Measurements from ENCODE around the gene COL15A1.
"Not testable (repeated sequence)": the region's sequence is repeated elsewhere in the genome, so short reads cannot be mapped to it uniquely, and the experiment has no call there.

The COL15A1 gene

DNA sequence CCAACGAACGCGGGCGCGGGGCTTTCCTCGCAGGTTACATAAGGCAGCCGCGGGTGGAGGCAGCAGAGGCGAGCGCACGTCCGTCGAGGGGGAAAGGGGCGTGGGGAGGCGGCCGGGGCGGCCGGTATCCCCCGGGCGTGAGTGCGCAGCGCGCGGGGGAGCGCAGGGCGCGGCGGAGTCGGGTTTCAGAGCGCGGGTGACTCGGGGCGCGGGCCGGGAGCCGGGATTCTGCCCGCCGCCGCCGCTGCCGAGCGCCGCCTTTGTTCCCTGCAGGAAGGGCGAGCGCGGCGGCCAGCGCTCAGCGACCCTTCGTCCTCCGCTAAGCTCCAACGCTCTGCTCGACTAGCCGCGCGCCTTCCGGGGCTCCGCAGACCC is at the start of gene COL15A1:
COL15A1 (plus strand) TSS at position 226 of the 375 bp plus-strand sequence. CDS start 155 bp downstream, outside the sequence.
- no peak for DNase-seq (ENCODE audit: low read depth in 2 of 2)

- no peak for DNase-seq (ENCODE audit: low read depth in 2 of 2)
Measured at GRCh38 chr9:98894171-98894570, 49.5 kb upstream of the COL15A1 start.

- DNase-seq (ENCODE audit: low read depth in 2 of 2) = no peak
Measured at GRCh38 chr9:98894761-98895160, 48.9 kb upstream of the COL15A1 start.

GRCh38 chr9:98896632-98897031 is 47.1 kb upstream of the COL15A1 start:
- no peak for DNase-seq (ENCODE audit: low read depth in 2 of 2)

DNA sequence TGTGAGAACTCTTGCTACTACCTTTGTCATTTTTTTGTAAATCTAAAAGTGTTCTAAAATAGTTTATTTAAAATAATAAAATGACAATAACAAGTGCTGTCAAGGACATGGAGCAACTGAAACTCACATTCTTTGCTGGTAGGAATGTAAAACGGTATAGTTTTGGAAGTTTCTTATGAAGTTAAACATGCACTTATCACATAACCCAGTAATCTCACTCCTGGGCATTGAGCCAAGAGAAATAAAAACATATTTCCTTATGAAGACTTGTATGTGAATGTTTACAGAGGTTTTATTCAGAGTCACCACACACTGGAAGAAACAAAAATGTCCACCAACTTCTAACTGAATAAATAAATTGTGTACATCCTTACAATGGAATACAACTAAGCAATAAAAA is 46.0 kb upstream of the COL15A1 start:
- no peak for DNase-seq (ENCODE audit: low read depth in 2 of 2)

DNA sequence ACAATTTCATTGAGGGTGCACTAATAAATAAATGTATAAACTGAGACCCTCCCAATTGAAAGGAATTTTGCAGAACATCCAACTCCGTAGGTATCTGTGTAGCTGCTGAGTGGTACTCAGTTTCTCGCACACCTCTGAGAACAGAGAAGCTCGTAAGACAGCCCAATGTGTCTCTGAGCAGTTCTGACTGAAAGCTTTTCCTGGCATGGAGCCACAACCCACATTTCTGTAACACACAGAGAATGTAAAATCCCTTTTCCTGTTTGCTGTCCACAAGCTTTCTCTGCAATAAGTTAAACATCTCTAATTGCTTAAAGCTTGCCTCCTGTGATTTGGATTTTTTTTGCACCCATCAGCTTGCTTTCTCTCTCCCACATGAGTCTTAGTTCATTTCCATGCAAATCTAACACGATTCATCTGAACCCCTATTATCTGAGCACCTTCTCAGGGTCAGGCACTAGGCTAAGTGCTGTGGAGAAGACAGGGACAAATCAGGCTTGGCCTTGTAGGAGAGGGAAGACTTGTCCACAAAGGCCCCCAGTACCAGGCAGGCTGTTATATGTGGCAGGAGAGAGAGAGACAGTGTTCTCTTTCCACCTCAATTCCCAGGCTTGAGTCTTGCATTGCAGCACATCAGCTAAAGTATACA is 44.2 kb upstream of the COL15A1 start:
- peak; percentile 89 to 90 for DNase-seq (ENCODE audit: low read depth in 2 of 2)

DNA sequence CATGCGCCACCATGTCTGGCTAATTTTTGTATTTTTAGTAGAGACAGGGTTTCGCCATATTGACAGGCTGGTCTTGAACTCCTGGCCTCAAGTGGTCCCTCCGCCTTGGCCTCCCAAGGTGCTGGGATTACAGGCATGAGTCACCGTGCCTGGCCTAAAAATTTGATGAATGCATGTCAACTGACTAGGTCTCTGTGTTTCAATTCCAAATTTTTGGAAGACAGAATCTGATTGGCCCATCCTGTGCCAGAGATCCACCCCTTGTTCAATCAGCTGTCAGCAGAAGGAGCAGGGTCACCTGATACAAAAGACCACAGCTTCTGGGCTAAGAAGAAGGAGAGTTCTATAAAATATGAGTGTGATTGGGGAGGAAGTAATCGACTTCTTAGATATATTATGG is 43.5 kb upstream of the COL15A1 start:
- DNase-seq (ENCODE audit: low read depth in 2 of 2) = no peak

- DNase-seq (ENCODE audit: low read depth in 2 of 2) = no peak
Measured at GRCh38 chr9:98900725-98901124, 43.0 kb upstream of the COL15A1 start.

DNA sequence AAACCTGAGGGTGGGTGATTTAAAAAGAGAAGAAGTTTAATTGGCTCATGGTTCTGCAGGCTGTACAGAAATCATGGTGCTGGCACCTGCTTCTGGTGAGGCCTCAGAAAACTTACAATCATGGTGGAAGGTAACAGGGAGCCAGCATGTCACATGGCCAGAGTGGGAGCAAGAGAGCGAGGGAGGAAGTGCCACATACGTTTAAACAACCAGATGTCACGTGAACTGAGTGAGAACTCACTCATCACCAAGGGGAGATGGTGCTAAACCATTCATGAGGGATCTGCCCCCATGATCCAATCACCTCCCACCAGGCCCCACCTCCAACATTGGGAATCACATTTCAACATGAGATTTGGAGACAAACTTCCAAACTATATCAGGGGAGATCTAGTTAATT is 41.9 kb upstream of the COL15A1 start:
- not testable (repeated sequence) for DNase-seq (ENCODE audit: low read depth in 2 of 2)

DNA sequence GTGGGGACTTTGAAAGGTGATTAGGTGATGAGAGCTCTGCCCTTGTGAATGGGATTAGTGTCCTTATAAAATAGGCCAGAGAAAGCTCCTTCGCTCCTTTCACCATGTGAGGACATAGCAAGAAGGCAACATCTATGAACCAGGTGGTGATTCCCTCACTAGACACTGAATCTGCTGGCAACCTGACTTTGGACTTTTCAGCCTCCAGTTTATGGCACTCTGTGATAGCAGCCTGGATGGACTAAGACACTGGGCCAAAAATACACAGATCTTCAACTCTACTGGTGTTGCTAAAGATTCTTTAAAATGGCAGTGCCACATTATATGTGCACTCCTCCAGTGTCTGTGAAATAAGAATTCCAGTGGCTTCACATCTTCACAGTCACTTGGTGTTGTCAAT is 41.2 kb upstream of the COL15A1 start:
- no peak for DNase-seq (ENCODE audit: low read depth in 2 of 2)

DNA sequence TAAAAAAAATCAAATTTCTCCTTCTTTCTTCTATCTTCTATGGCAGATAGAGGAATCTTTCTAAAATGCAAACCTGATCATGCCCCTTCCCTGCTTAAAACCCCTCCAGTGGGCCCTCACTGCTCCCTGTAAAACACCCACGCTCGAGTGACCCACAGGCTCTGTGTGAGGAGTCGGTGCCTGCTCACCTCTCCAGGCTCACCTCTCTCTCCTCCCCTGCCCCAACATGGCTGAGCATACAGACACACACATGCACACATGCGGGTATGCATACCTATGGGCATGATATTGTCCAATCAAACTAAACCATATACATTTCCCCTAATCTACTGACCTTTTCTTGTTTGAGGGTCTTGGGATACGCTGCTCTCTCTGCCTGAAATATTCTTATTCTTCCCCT is 40.8 kb upstream of the COL15A1 start:
- no peak for DNase-seq (ENCODE audit: low read depth in 2 of 2)

GRCh38 chr9:98903961-98904411 is 39.7 kb upstream of the COL15A1 start:
- no peak for DNase-seq (ENCODE audit: low read depth in 2 of 2)

- DNase-seq (ENCODE audit: low read depth in 2 of 2) = no peak
Measured at GRCh38 chr9:98905015-98905414, 38.7 kb upstream of the COL15A1 start.

- DNase-seq (ENCODE audit: low read depth in 2 of 2) = peak; percentile 36 to 42
Measured at GRCh38 chr9:98906273-98907040, 37.2 kb upstream of the COL15A1 start.

GRCh38 chr9:98907055-98907454 is 36.7 kb upstream of the COL15A1 start:
- DNase-seq (ENCODE audit: low read depth in 2 of 2) = no peak

GRCh38 chr9:98908897-98909634 is 34.6 kb upstream of the COL15A1 start:
- DNase-seq (ENCODE audit: low read depth in 2 of 2) = peak; percentile 73 to 79

DNA sequence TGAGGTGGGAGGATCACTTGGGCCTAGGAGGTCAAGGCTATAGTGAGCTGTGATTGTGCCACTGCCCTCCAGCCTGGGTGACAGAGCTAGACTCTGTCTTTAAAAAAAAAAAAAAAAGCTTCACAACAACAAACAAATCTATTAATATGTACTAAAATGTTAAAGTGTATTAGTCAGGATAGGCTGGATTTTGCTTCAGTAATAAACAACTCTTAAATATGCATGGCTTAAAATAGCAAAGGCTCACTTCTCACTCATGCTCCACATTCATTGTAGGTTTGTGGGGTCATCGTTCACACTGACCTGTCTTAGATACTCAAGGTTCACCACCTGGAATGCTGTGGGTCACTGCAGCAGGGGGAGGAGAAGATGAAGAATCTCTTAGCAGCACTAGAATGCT is 33.8 kb upstream of the COL15A1 start:
- DNase-seq (ENCODE audit: low read depth in 2 of 2) = no peak

GRCh38 chr9:98911042-98911441 is 32.7 kb upstream of the COL15A1 start:
- DNase-seq (ENCODE audit: low read depth in 2 of 2) = no peak

DNA sequence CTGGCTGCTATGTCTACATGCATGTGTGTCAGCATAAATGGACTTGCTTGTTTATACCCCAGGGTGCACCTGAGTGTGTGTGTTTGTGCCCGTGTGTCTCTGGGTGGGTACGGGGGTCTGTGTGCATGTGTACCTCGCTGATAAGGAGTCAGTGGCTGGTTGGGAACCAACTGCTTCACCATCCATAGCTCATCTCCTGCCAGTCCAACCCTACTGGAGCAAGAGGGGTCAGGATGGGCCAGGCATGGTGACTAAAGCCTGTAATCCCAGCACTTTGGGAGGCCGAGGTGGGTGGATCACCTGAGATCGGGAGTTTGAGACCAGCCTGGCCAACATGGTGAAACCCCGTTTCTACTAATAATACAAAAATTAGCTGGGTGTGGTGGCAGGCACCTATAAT is 32.0 kb upstream of the COL15A1 start:
- DNase-seq (ENCODE audit: low read depth in 2 of 2) = not testable (repeated sequence)

- DNase-seq (ENCODE audit: low read depth in 2 of 2) = no peak
Measured at GRCh38 chr9:98912450-98912849, 31.3 kb upstream of the COL15A1 start.

GRCh38 chr9:98913044-98913443 is 30.7 kb upstream of the COL15A1 start:
- DNase-seq (ENCODE audit: low read depth in 2 of 2) = no peak

- DNase-seq (ENCODE audit: low read depth in 2 of 2) = no peak
Measured at GRCh38 chr9:98913705-98914104, 30.0 kb upstream of the COL15A1 start.

DNA sequence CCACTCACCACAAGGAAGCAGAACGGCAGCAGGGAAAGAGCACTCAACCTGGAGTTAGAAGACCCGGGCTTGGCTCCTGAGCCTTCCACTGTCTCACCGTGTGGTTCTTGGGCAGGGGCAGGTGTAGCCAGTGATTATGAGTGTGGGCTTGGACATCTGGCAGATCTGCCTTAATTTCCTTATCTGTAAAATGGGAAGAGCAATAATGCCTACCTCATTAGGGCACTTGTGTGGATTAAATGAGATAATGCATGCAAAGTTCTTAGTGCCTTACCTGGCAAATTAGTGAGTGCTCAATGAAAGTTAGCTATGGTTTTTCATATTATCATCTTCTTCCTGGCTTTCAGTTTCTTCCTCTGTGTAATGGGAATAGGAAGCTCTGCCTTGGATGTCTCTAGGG is 28.1 kb upstream of the COL15A1 start:
- no peak for DNase-seq (ENCODE audit: low read depth in 2 of 2)

All from fibroblast of skin of left biceps (primary cell).